ENCODE data around the gene E2F3. TPM values are rescaled to one million over a fixed set of nuclear protein-coding genes. Genes with fewer than 3 reads are reported as not detected.

The E2F3 gene
- total RNA-seq, 1 donor = 6.2 TPM

- Histone ChIP-seq H3K4me3 (ENCODE audit: insufficient read depth, low read length) (no peak overlapping the region), H2AFZ (ENCODE audit: low read length) (no peak overlapping the region), H3K4me1 (ENCODE audit: insufficient read depth, low read length) (no peaks in the 10 kb centered on the region), H3K36me3 (ENCODE audit: insufficient read depth, low read length) (peaks cover 7% of the 10 kb centered on the region), H3K27ac (ENCODE audit: low read depth, low read length) (no peak overlapping the region), H4K20me1 (ENCODE audit: insufficient read depth, low read length) (peaks cover 64% of the 10 kb centered on the region), H3K79me2 (ENCODE audit: insufficient read depth, low read length) (peaks cover 100% of the 10 kb centered on the region), H3K27me3 (ENCODE audit: insufficient read depth, low read length) (no peaks in the 10 kb centered on the region), H3K9me3 (ENCODE audit: low read depth, low read length) (no peaks in the 10 kb centered on the region), H3K4me2 (ENCODE audit: insufficient read depth, low read length) (no peak overlapping the region)
- TF ChIP-seq CTCF (IDR thresholded peaks at IDR 0.05; ENCODE audit: extremely low read depth, low read depth, low read length) = no peak
- no peak for DNase-seq (ENCODE audit: insufficient read length, low spot score, missing footprints)
Measured at GRCh38 chr6:20411544-20411943, 9.9 kb downstream of the E2F3 start.

GRCh38 chr6:20411953-20412681 lies 10.4 kb downstream of the E2F3 start:
- Histone ChIP-seq H3K4me3 (ENCODE audit: insufficient read depth, low read length) (no peak overlapping the region), H3K4me2 (ENCODE audit: insufficient read depth, low read length) (no peak overlapping the region), H3K36me3 (ENCODE audit: insufficient read depth, low read length) (peaks cover 6% of the 10 kb centered on the region), H3K27ac (ENCODE audit: low read depth, low read length) (no peak overlapping the region), H3K4me1 (ENCODE audit: insufficient read depth, low read length) (no peaks in the 10 kb centered on the region), H4K20me1 (ENCODE audit: insufficient read depth, low read length) (peaks cover 66% of the 10 kb centered on the region), H3K79me2 (ENCODE audit: insufficient read depth, low read length) (peaks cover 100% of the 10 kb centered on the region), H3K9me3 (ENCODE audit: low read depth, low read length) (no peaks in the 10 kb centered on the region), H3K27me3 (ENCODE audit: insufficient read depth, low read length) (no peaks in the 10 kb centered on the region), H2AFZ (ENCODE audit: low read length) (no peak overlapping the region)
- TF ChIP-seq CTCF (IDR thresholded peaks at IDR 0.05; ENCODE audit: extremely low read depth, low read depth, low read length) = no peak
- DNase-seq (ENCODE audit: insufficient read length, low spot score, missing footprints) = no peak

- TF ChIP-seq CTCF (IDR thresholded peaks at IDR 0.05; ENCODE audit: extremely low read depth, low read depth, low read length) = no peak
- peaks cover 68% of the 10 kb centered on the region for H4K20me1 ChIP-seq (ENCODE audit: insufficient read depth, low read length)
- H3K27me3 ChIP-seq (ENCODE audit: insufficient read depth, low read length) = no peaks in the 10 kb centered on the region
- H3K4me1 ChIP-seq (ENCODE audit: insufficient read depth, low read length) = no peaks in the 10 kb centered on the region
- DNase-seq (ENCODE audit: insufficient read length, low spot score, missing footprints) = no peak
- H3K4me2 ChIP-seq (ENCODE audit: insufficient read depth, low read length) = no peak overlapping the region
- H3K36me3 ChIP-seq (ENCODE audit: insufficient read depth, low read length) = peaks cover 6% of the 10 kb centered on the region
- no peak overlapping the region for H3K4me3 ChIP-seq (ENCODE audit: insufficient read depth, low read length)
- H3K27ac ChIP-seq (ENCODE audit: low read depth, low read length) = no peak overlapping the region
- no peaks in the 10 kb centered on the region for H3K9me3 ChIP-seq (ENCODE audit: low read depth, low read length)
- peaks cover 100% of the 10 kb centered on the region for H3K79me2 ChIP-seq (ENCODE audit: insufficient read depth, low read length)
- no peak overlapping the region for H2AFZ ChIP-seq (ENCODE audit: low read length)
Measured at GRCh38 chr6:20412682-20413073, 11.0 kb downstream of the E2F3 start.

GRCh38 chr6:20413826-20414225 lies 12.1 kb downstream of the E2F3 start:
- H3K36me3 ChIP-seq (ENCODE audit: insufficient read depth, low read length) = peaks cover 6% of the 10 kb centered on the region
- no peaks in the 10 kb centered on the region for H3K4me1 ChIP-seq (ENCODE audit: insufficient read depth, low read length)
- TF ChIP-seq CTCF (IDR thresholded peaks at IDR 0.05; ENCODE audit: extremely low read depth, low read depth, low read length) = no peak
- peaks cover 66% of the 10 kb centered on the region for H4K20me1 ChIP-seq (ENCODE audit: insufficient read depth, low read length)
- H2AFZ ChIP-seq (ENCODE audit: low read length) = no peak overlapping the region
- no peaks in the 10 kb centered on the region for H3K27me3 ChIP-seq (ENCODE audit: insufficient read depth, low read length)
- H3K27ac ChIP-seq (ENCODE audit: low read depth, low read length) = no peak overlapping the region
- no peak overlapping the region for H3K4me3 ChIP-seq (ENCODE audit: insufficient read depth, low read length)
- H3K9me3 ChIP-seq (ENCODE audit: low read depth, low read length) = no peaks in the 10 kb centered on the region
- H3K4me2 ChIP-seq (ENCODE audit: insufficient read depth, low read length) = no peak overlapping the region
- H3K79me2 ChIP-seq (ENCODE audit: insufficient read depth, low read length) = peaks cover 98% of the 10 kb centered on the region
- DNase-seq (ENCODE audit: insufficient read length, low spot score, missing footprints) = no peak

Measured in osteoblast (primary cell).